Hepatocyte (in vitro differentiated cells): Measurements from ENCODE around the gene TMEM30A. TPM values are rescaled to one million over a fixed set of nuclear protein-coding genes. Genes with fewer than 3 reads are reported as not detected.

Experiments used
- DNase-seq: peaks from one replicate; pipeline ENCODE4 v3.0.0-alpha.2; 2016; ENCODE audit warnings: low spot score
- H2AFZ ChIP-seq: fragments of 200-600 bp; sonication (generic); 2 replicates; pipeline ENCODE4 v1.6.0; 2016; ENCODE audit warnings: antibody characterized with exemption, mild to moderate bottlenecking
- H3K27ac ChIP-seq: fragments of 200-600 bp; sonication (generic); 2 replicates; pipeline ENCODE4 v1.5.1; 2016; ENCODE audit warnings: mild to moderate bottlenecking
- H3K27me3 ChIP-seq: fragments of 200-600 bp; sonication (generic); 2 replicates; pipeline ENCODE4 v1.6.1; 2016
- H3K36me3 ChIP-seq: fragments of 200-600 bp; sonication (generic); replicated peaks from 2 replicates; pipeline ENCODE4 v1.5.1; 2016; ENCODE audit warnings: low read depth; ENCODE audit not compliant: insufficient read depth
- H3K4me1 ChIP-seq: fragments of 200-600 bp; sonication (generic); 2 replicates; pipeline ENCODE4 v1.5.1; 2016; ENCODE audit warnings: mild to moderate bottlenecking, moderate library complexity; ENCODE audit not compliant: insufficient read depth
- H3K4me2 ChIP-seq: fragments of 200-600 bp; sonication (generic); 2 replicates; pipeline ENCODE4 v1.6.0; 2016
- H3K4me3 ChIP-seq: fragments of 200-600 bp; sonication (generic); 2 replicates; pipeline ENCODE4 v1.5.1; 2016; ENCODE audit warnings: mild to moderate bottlenecking
- H3K79me2 ChIP-seq: fragments of 200-600 bp; sonication (generic); 2 replicates; pipeline ENCODE4 v1.6.0; 2017; ENCODE audit warnings: mild to moderate bottlenecking
- H3K9me2 ChIP-seq: fragments of 200-600 bp; sonication (generic); replicated peaks from 2 replicates; pipeline ENCODE4 v1.6.0; 2017; ENCODE audit warnings: mild to moderate bottlenecking; ENCODE audit not compliant: insufficient read depth
- H3K9me3 ChIP-seq: fragments of 200-600 bp; sonication (generic); 2 replicates; pipeline ENCODE4 v1.5.1; 2016; ENCODE audit warnings: low read depth, mild to moderate bottlenecking
- H4K20me1 ChIP-seq: fragments of 200-600 bp; sonication (generic); 2 replicates; pipeline ENCODE4 v1.6.0; 2016; ENCODE audit warnings: mild to moderate bottlenecking; ENCODE audit not compliant: insufficient read depth, poor library complexity, severe bottlenecking
- CTCF ChIP-seq: fragments of 200-600 bp; sonication (generic); IDR thresholded peaks from 2 replicates; pipeline ENCODE4 v1.5.1; 2016; ENCODE audit warnings: antibody characterized with exemption, mild to moderate bottlenecking; ENCODE audit not compliant: poor library complexity
- EZH2 ChIP-seq: fragments of 200-600 bp; sonication (generic); IDR thresholded peaks from 2 replicates; pipeline ENCODE4 v1.6.1; 2016; ENCODE audit warnings: antibody characterized with exemption, mild to moderate bottlenecking, borderline replicate concordance
- EZH2phosphoT487 ChIP-seq: fragments of 200-600 bp; sonication (generic); IDR thresholded peaks from one replicate; pipeline ENCODE4 v1.6.1; 2018; ENCODE audit warnings: antibody characterized with exemption, mild to moderate bottlenecking, low read depth, moderate library complexity; ENCODE audit not compliant: unreplicated experiment, severe bottlenecking
- WGBS: methylation state at CpG from one replicate; pipeline ENCODE4 v1.1.6; 2016; ENCODE audit warnings: low lambda C conversion rate; ENCODE audit errors: missing lambda C conversion rate; 5-methylcytosine and 5-hydroxymethylcytosine counted together
- polyA plus RNA-seq: library from polyadenylated mRNA; unstranded; fragments of >200 nt; fragmentation: Nextera tagmentation; extraction: Ambion mirVana; gene quantifications from 2 replicates; pipeline ENCODE4 v1.2.1, GENCODE V29; 2016
- total RNA-seq: library from RNA; depleted of rRNA; stranded (reverse); fragments of >200 nt; gene quantifications from 2 replicates; pipeline ENCODE4 v1.2.3, GENCODE V29; 2014

The TMEM30A gene
- total and polyA plus RNA-seq, 2 experiments from 2014 or later = 71.1 to 165 TPM

- H3K9me2 ChIP-seq = no peaks in the 10 kb centered on the region
- no peaks in the 10 kb centered on the region for H4K20me1 ChIP-seq
- H3K36me3 ChIP-seq = no peaks in the 10 kb centered on the region
- H3K4me2 ChIP-seq = no peak overlapping the region
- H3K4me1 ChIP-seq = no peaks in the 10 kb centered on the region
- DNase-seq = no peak
- H3K27ac ChIP-seq = no peak overlapping the region
- 78% methylated on average over 2 of the region's 2 CpGs for WGBS
- H3K4me3 ChIP-seq = no peak overlapping the region
- no peaks in the 10 kb centered on the region for H3K9me3 ChIP-seq
- no peak overlapping the region for H2AFZ ChIP-seq
- H3K79me2 ChIP-seq = no peaks in the 10 kb centered on the region
- TF ChIP-seq CTCF = no peak
- no peak for TF ChIP-seq EZH2phosphoT487
- TF ChIP-seq EZH2 = no peak
- no peaks in the 10 kb centered on the region for H3K27me3 ChIP-seq
Measured at GRCh38 chr6:75307364-75308004, 22.9 kb upstream of the TMEM30A start.

DNA sequence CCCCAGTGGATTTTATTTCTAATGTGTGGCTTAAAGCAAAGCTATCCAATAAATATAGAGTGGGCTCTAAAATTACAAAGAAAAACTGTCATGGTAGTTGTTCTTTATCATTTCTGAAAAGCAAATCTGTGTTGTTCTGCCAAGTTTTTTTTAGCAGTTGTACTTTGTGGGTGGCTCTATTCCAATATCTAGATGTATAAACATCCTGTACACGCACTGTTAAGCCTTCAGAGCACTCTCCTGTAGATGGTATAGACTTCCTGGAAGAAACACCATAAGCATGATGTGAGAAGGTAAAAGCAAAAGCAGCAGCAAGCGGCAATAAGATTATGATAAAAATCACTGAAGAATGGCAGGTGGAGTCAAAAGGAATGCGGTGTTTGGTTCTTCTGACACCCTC, 21.5 kb upstream of the TMEM30A start:
- Histone ChIP-seq H4K20me1 (no peaks in the 10 kb centered on the region), H3K79me2 (no peaks in the 10 kb centered on the region), H3K27ac (no peak overlapping the region), H3K4me1 (no peaks in the 10 kb centered on the region), H3K36me3 (no peaks in the 10 kb centered on the region), H3K9me3 (no peaks in the 10 kb centered on the region), H3K4me3 (no peak overlapping the region), H3K4me2 (no peak overlapping the region), H3K9me2 (no peaks in the 10 kb centered on the region), H2AFZ (no peak overlapping the region), H3K27me3 (no peaks in the 10 kb centered on the region)
- TF ChIP-seq EZH2phosphoT487 (no peak), EZH2 (no peak), CTCF (no peak)
- DNase-seq = no peak
- 71% methylated on average over 3 of the region's 3 CpGs for WGBS

DNA sequence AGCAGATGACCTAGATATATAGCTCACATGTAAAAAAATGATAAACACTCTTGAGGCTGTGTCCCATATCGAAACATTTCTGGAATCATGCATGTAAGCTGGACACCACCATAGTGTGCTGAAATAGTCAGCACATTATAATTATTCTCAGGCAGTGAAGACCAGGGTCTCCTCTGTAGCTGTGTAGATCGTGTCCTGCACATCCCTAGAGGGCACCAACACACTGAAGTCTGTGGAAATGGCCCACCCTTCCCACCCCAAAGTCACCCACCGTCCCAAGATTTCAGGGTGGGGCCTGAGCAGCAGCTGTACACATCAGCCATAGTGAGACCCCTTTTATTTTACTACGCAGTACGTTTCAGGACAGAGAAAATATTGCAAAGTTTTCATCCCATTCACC, 21.0 kb upstream of the TMEM30A start:
- Histone ChIP-seq H3K36me3 (no peaks in the 10 kb centered on the region), H3K27ac (no peak overlapping the region), H2AFZ (no peak overlapping the region), H4K20me1 (no peaks in the 10 kb centered on the region), H3K79me2 (no peaks in the 10 kb centered on the region), H3K4me1 (no peaks in the 10 kb centered on the region), H3K9me3 (no peaks in the 10 kb centered on the region), H3K27me3 (no peaks in the 10 kb centered on the region), H3K4me2 (no peak overlapping the region), H3K9me2 (no peaks in the 10 kb centered on the region), H3K4me3 (no peak overlapping the region)
- WGBS = 61% methylated on average over 5 of the region's 5 CpGs
- no peak for DNase-seq
- TF ChIP-seq EZH2 = no peak
- no peak for TF ChIP-seq EZH2phosphoT487
- TF ChIP-seq CTCF = peak; percentile 6

DNA sequence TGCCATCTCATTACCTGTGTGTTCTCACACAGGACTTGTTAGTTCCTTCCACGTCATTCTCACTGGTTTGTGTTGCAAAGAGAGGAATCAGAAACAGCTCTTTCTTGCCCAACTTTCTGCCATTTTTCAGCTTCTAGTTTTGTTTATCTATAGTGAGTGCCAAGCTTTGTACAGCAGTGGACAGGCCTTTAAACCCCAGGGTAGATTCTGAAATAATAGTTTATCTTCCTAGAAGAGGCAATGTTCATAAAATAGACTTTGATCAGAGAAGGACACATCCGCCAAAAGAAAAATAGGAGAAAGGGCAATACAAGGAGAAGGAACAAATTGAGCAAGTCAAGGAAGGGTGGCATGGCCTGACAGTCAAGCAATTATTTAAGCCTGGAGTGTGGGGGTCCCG, 17.7 kb upstream of the TMEM30A start:
- no peaks in the 10 kb centered on the region for H3K79me2 ChIP-seq
- DNase-seq = no peak
- TF ChIP-seq EZH2 (no peak), CTCF (no peak), EZH2phosphoT487 (no peak)
- no peaks in the 10 kb centered on the region for H3K4me1 ChIP-seq
- no peaks in the 10 kb centered on the region for H4K20me1 ChIP-seq
- no peaks in the 10 kb centered on the region for H3K36me3 ChIP-seq
- 97% methylated on average over 3 of the region's 3 CpGs for WGBS
- no peaks in the 10 kb centered on the region for H3K9me2 ChIP-seq
- no peak overlapping the region for H2AFZ ChIP-seq
- H3K27me3 ChIP-seq = no peaks in the 10 kb centered on the region
- H3K4me2 ChIP-seq = no peak overlapping the region
- H3K27ac ChIP-seq = no peak overlapping the region
- no peaks in the 10 kb centered on the region for H3K9me3 ChIP-seq
- no peak overlapping the region for H3K4me3 ChIP-seq
